A549 (cell line): ENCODE data around the gene A4GALT.

ENCODE experiments used
- CHD2 ChIP-seq: fragments of 150-350 bp; IDR thresholded peaks from 2 replicates; pipeline ENCODE4 v1.6.1; 2014; ENCODE audit warnings: low read length; ENCODE audit not compliant: partially characterized antibody
- MAZ ChIP-seq: fragments of 150-350 bp; IDR thresholded peaks from 2 replicates; pipeline ENCODE4 v1.6.1; 2014; ENCODE audit warnings: antibody characterized with exemption, low read depth, low read length, borderline replicate concordance
- POLR2A ChIP-seq: IDR thresholded peaks from 2 replicates; pipeline ENCODE4 v1.6.1; 2012; ENCODE audit warnings: mild to moderate bottlenecking, low read length
- TF ChIP-seq, protein P1 (sequence below): fragments of 250-450 bp; sonication (Bioruptor Pico); IDR thresholded peaks from 2 replicates; pipeline ENCODE4 v1.5.0; 2021; ENCODE audit warnings: mild to moderate bottlenecking, moderate library complexity, borderline replicate concordance
- TF ChIP-seq, protein P2 (sequence below): fragments of >200 bp; sonication (Bioruptor Twin); formaldehyde crosslinking; IDR thresholded peaks from 3 replicates; pipeline ENCODE4 v1.5.1; 2016

DNA sequence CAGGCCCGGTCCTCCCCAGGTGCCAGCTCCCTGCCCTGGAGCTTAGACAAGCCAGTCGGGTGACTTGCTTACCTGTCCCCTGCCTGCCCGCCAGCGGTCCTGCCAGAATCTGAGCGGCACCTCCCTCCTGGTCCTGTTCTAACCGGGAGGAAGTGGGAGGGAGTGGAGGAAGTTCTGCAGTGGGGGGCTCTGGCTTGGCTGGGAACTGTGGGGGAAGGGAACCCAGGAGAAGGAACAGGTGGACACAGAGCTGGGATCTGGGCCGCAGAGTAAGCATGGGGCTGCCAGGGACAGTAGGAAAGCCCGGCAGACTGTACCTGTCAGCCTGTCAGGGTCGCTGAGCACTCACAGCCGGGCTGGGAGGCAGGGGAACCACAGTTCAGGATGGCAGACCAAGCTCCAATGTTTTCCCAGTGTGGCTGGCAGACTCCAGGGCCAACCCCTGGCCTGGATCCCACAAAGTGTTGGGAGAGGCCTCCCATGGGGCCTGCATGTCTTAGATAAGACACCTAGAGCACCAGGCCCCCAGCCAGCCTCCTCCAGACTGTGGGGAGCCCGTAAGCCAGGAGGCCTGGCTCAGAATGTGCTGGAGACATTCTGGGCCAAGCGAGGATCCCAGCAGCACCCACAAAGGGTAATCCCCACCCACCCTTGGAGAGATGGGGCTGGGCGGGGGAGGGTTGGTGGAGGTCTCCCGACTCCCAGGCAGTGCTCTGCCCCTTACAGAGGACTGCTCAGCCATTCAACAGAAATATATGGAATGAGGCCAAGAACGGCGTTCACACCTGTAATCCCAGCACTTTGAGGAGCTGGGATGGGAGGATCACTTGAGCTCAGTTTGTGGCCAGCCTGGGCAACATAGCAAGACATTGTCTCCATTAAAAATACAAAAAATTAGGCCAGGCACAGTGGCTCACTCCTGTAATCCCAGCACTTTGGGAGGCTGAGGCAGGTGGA, 73.8 kb downstream of the A4GALT start:
- TF ChIP-seq CHD2 (no peak), POLR2A (no peak), MAZ (no peak)
- TF ChIP-seq, protein P1, sequence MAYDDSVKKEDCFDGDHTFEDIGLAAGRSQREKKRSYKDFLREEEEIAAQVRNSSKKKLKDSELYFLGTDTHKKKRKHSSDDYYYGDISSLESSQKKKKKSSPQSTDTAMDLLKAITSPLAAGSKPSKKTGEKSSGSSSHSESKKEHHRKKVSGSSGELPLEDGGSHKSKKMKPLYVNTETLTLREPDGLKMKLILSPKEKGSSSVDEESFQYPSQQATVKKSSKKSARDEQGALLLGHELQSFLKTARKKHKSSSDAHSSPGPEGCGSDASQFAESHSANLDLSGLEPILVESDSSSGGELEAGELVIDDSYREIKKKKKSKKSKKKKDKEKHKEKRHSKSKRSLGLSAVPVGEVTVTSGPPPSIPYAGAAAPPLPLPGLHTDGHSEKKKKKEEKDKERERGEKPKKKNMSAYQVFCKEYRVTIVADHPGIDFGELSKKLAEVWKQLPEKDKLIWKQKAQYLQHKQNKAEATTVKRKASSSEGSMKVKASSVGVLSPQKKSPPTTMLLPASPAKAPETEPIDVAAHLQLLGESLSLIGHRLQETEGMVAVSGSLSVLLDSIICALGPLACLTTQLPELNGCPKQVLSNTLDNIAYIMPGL, result no peak
- TF ChIP-seq, protein P2, sequence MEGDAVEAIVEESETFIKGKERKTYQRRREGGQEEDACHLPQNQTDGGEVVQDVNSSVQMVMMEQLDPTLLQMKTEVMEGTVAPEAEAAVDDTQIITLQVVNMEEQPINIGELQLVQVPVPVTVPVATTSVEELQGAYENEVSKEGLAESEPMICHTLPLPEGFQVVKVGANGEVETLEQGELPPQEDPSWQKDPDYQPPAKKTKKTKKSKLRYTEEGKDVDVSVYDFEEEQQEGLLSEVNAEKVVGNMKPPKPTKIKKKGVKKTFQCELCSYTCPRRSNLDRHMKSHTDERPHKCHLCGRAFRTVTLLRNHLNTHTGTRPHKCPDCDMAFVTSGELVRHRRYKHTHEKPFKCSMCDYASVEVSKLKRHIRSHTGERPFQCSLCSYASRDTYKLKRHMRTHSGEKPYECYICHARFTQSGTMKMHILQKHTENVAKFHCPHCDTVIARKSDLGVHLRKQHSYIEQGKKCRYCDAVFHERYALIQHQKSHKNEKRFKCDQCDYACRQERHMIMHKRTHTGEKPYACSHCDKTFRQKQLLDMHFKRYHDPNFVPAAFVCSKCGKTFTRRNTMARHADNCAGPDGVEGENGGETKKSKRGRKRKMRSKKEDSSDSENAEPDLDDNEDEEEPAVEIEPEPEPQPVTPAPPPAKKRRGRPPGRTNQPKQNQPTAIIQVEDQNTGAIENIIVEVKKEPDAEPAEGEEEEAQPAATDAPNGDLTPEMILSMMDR, result no peak
